Lower lobe of right lung (tissue), 2 donors: Measurements from ENCODE around the gene GSC2. TPM values are rescaled to one million over a fixed set of nuclear protein-coding genes. Genes with fewer than 3 reads are reported as not detected.
A peak's percentile ranks its signal among the peaks of the same experiment; 100 is the strongest.

Experiments
- ATAC-seq, 2 donors: fragments of 200-7000 bp; cut with Tn5 transposase; one replicate each; pipeline ENCODE4 v1.9.1; 2020 to 2022; ENCODE audit warnings: mild to moderate bottlenecking in 2 of 2, moderate library complexity in 2 of 2
- DNase-seq: peaks from one replicate; pipeline ENCODE4 v3.0.0-alpha.2; 2020
- H3K27ac ChIP-seq: fragments of 200-600 bp; one replicate; pipeline ENCODE4 v1.8.0; 2022
- H3K27me3 ChIP-seq: fragments of 200-600 bp; one replicate; pipeline ENCODE4 v1.8.0; 2022; ENCODE audit warnings: low read depth
- H3K36me3 ChIP-seq: fragments of 200-600 bp; one replicate; pipeline ENCODE4 v1.8.0; 2022; ENCODE audit warnings: mild to moderate bottlenecking
- H3K4me1 ChIP-seq: fragments of 200-600 bp; one replicate; pipeline ENCODE4 v1.8.0; 2022
- H3K4me3 ChIP-seq: fragments of 200-600 bp; one replicate; pipeline ENCODE4 v1.8.0; 2022; ENCODE audit warnings: mild to moderate bottlenecking
- H3K9me3 ChIP-seq: fragments of 200-600 bp; one replicate; pipeline ENCODE4 v1.8.0; 2022
- intact Hi-C: fragments of 100-400 bp; cut with DNase I; formaldehyde crosslinking; loops from one replicate; pipeline ENCODE4 v1.11.0; 2022
- total RNA-seq: library from RNA; stranded (reverse); fragmentation: NEBNext Ultra II Directional; extraction: Animal tissue kit (Norgen Biotek cat#: 25700); gene quantifications from one replicate; pipeline ENCODE4 v1.2.1, GENCODE V29; 2021
- TF ChIP-seq, protein P1 (sequence below): fragments of 200-600 bp; IDR thresholded peaks from one replicate; pipeline ENCODE4 v1.8.0; 2022; ENCODE audit warnings: antibody characterized with exemption, mild to moderate bottlenecking
- donor health status: DM: no; HTN: yes; CAD: no; lungs with severe emphysema.

Gene GSC2
- total RNA-seq, 1 donor from 2014 or later, result not detected

GRCh38 chr22:19105456-19105855, 44.6 kb downstream of the GSC2 start:
- Histone ChIP-seq H3K9me3 (no peaks in the 10 kb centered on the region), H3K36me3 (peaks cover 6% of the 10 kb centered on the region), H3K4me3 (no peak overlapping the region), H3K4me1 (peaks cover 58% of the 10 kb centered on the region), H3K27me3 (no peaks in the 10 kb centered on the region), H3K27ac (no peak overlapping the region)
- DNase-seq (no peak), ATAC-seq (no peak)
- TF ChIP-seq, protein P1, sequence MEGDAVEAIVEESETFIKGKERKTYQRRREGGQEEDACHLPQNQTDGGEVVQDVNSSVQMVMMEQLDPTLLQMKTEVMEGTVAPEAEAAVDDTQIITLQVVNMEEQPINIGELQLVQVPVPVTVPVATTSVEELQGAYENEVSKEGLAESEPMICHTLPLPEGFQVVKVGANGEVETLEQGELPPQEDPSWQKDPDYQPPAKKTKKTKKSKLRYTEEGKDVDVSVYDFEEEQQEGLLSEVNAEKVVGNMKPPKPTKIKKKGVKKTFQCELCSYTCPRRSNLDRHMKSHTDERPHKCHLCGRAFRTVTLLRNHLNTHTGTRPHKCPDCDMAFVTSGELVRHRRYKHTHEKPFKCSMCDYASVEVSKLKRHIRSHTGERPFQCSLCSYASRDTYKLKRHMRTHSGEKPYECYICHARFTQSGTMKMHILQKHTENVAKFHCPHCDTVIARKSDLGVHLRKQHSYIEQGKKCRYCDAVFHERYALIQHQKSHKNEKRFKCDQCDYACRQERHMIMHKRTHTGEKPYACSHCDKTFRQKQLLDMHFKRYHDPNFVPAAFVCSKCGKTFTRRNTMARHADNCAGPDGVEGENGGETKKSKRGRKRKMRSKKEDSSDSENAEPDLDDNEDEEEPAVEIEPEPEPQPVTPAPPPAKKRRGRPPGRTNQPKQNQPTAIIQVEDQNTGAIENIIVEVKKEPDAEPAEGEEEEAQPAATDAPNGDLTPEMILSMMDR, result no peak
- intact Hi-C loops, result no loop called here

- intact Hi-C loops, result no loop called here
- no peak for DNase-seq
- H3K4me1 ChIP-seq, result peaks cover 45% of the 10 kb centered on the region
- no peak overlapping the region for H3K4me3 ChIP-seq
- TF ChIP-seq, protein P1, result no peak
- ATAC-seq, result no peak
- H3K36me3 ChIP-seq, result peaks cover 6% of the 10 kb centered on the region
- no peak overlapping the region for H3K27ac ChIP-seq
- no peaks in the 10 kb centered on the region for H3K9me3 ChIP-seq
- no peaks in the 10 kb centered on the region for H3K27me3 ChIP-seq
Measured at GRCh38 chr22:19103880-19104821, 45.9 kb downstream of the GSC2 start.

GRCh38 chr22:19098157-19098556, 51.9 kb downstream of the GSC2 start:
- no peaks in the 10 kb centered on the region for H3K27me3 ChIP-seq
- intact Hi-C loops, result no loop called here
- H3K36me3 ChIP-seq, result peaks cover 9% of the 10 kb centered on the region
- no peak for DNase-seq
- TF ChIP-seq, protein P1, result no peak
- no peaks in the 10 kb centered on the region for H3K9me3 ChIP-seq
- H3K27ac ChIP-seq, result peak overlapping the region; percentile 48
- H3K4me3 ChIP-seq, result no peak overlapping the region
- peaks cover 22% of the 10 kb centered on the region for H3K4me1 ChIP-seq
- peak; percentile 21 to 31 for ATAC-seq

DNA sequence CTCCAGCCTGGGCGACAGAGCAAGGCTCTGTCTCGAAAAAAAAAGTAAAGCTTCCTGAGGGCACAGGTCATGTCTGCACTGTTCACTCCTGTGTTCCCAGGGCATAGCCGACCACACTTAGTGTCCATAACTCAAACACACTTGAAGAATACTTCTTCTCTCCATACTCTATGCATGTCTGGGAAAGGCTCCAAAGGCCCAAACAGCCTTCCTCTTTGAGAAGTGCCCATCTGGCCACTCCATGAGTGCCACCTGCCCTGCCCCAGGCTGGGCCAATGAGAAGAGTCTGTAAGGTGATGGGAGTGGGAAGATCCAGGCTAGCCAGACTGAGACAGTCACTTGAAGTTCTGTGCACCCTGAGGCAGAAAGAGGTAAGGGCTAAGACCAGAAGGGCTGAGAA, 52.6 kb downstream of the GSC2 start:
- no peaks in the 10 kb centered on the region for H3K9me3 ChIP-seq
- intact Hi-C loops, result no loop called here
- peaks cover 9% of the 10 kb centered on the region for H3K36me3 ChIP-seq
- peaks cover 22% of the 10 kb centered on the region for H3K4me1 ChIP-seq
- ATAC-seq (peak; percentile 64 to 72), DNase-seq (no peak)
- no peaks in the 10 kb centered on the region for H3K27me3 ChIP-seq
- H3K4me3 ChIP-seq, result no peak overlapping the region
- TF ChIP-seq, protein P1, result no peak
- peak overlapping the region; percentile 48 for H3K27ac ChIP-seq

Other genes with a start within 250 kb of the GSC2 start
- gene DGCR6, start 244.0 kb downstream of the GSC2 start, total RNA-seq, result 4.5 TPM
- 33.9 TPM for gene PRODH, start 214.0 kb downstream of the GSC2 start, total RNA-seq
- 62.9 TPM for gene DGCR2, start 27.9 kb downstream of the GSC2 start, total RNA-seq
- gene TSSK2, start 19.0 kb downstream of the GSC2 start, total RNA-seq, result not detected
- gene ESS2, start 5.6 kb downstream of the GSC2 start, total RNA-seq, result 14.0 TPM
- 50.3 TPM for gene SLC25A1, start 28.4 kb upstream of the GSC2 start, total RNA-seq
- 6.8 TPM for gene CLTCL1, start 141.4 kb upstream of the GSC2 start, total RNA-seq